HepG2 (cell line): ENCODE data around the gene PDLIM7.

Experiments used
- FOSL2 ChIP-seq: sonication (generic); formaldehyde crosslinking; IDR thresholded peaks from 2 replicates; pipeline ENCODE4 v1.4.0; 2020; ENCODE audit warnings: missing genetic modification reagents
- NCOR1 ChIP-seq: fragments of 200-600 bp; sonication (generic); IDR thresholded peaks from 2 replicates; pipeline ENCODE4 v1.7.0; 2017; ENCODE audit warnings: antibody characterized with exemption, low read length, borderline replicate concordance
- SALL2 ChIP-seq: sonication (generic); formaldehyde crosslinking; IDR thresholded peaks from 2 replicates; pipeline ENCODE4 v1.8.1; 2023; ENCODE audit warnings: mild to moderate bottlenecking, missing genetic modification reagents, inconsistent platforms
- TEAD2 ChIP-seq: sonication (generic); formaldehyde crosslinking; IDR thresholded peaks from 2 replicates; pipeline ENCODE4 v1.9.0; 2021; ENCODE audit warnings: missing genetic modification reagents
- ZBTB49 ChIP-seq: sonication (generic); formaldehyde crosslinking; IDR thresholded peaks from 2 replicates; pipeline ENCODE4 v1.4.0; 2020; ENCODE audit warnings: missing genetic modification reagents, borderline replicate concordance
- ZNF121 ChIP-seq: sonication (generic); formaldehyde crosslinking; IDR thresholded peaks from 2 replicates; pipeline ENCODE4 v1.5.0; 2020; ENCODE audit warnings: mild to moderate bottlenecking, missing genetic modification reagents
- ZNF33A ChIP-seq: sonication (generic); formaldehyde crosslinking; IDR thresholded peaks from 2 replicates; pipeline ENCODE4 v1.5.1; 2020; ENCODE audit warnings: missing genetic modification reagents, mild to moderate bottlenecking, moderate library complexity, borderline replicate concordance
- ZNF747 ChIP-seq: sonication (generic); formaldehyde crosslinking; IDR thresholded peaks from 2 replicates; pipeline ENCODE4 v1.8.1; 2023; ENCODE audit warnings: missing genetic modification reagents, mild to moderate bottlenecking, borderline replicate concordance
- ZNF781 ChIP-seq: sonication (generic); formaldehyde crosslinking; IDR thresholded peaks from 2 replicates; pipeline ENCODE4 v1.5.1; 2020; ENCODE audit warnings: borderline replicate concordance, mild to moderate bottlenecking, missing genetic modification reagents; ENCODE audit errors: not compliant biosample characterization
- TF ChIP-seq, protein P1 (sequence below): IDR thresholded peaks from 2 replicates; pipeline ENCODE4 v1.6.1; 2016
- TF ChIP-seq, protein P2 (sequence below), 2 experiments: IDR thresholded peaks; 2 replicates each; pipeline ENCODE4 v1.6.1; 2011 to 2012; ENCODE audit warnings: low read length in 2 of 2, borderline replicate concordance in 1 of 2, low read depth in 1 of 2, mild to moderate bottlenecking in 1 of 2, moderate library complexity in 1 of 2
- TF ChIP-seq, protein P3 (sequence below): sonication (generic); formaldehyde crosslinking; IDR thresholded peaks from 2 replicates; pipeline ENCODE4 v1.4.0; 2020; ENCODE audit warnings: missing genetic modification reagents

GRCh38 chr5:177454397-177455035, 42.9 kb downstream of the PDLIM7 start:
- TF ChIP-seq ZNF781 (no peak), ZNF121 (no peak), NCOR1 (no peak), ZNF747 (no peak), TEAD2 (CRISPR knock-in tag) (no peak), ZNF33A (CRISPR knock-in tag) (no peak), ZBTB49 (CRISPR knock-in tag) (no peak), SALL2 (CRISPR knock-in tag) (0 out of 2 replicates have a peak, but pooled peaks have one; percentile 4), FOSL2 (CRISPR knock-in tag) (peak; percentile 61)
- TF ChIP-seq, protein P1, sequence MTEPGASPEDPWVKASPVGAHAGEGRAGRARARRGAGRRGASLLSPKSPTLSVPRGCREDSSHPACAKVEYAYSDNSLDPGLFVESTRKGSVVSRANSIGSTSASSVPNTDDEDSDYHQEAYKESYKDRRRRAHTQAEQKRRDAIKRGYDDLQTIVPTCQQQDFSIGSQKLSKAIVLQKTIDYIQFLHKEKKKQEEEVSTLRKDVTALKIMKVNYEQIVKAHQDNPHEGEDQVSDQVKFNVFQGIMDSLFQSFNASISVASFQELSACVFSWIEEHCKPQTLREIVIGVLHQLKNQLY, result peak; percentile 40; the same call in 1 of the 2 replicates
- TF ChIP-seq, protein P2, sequence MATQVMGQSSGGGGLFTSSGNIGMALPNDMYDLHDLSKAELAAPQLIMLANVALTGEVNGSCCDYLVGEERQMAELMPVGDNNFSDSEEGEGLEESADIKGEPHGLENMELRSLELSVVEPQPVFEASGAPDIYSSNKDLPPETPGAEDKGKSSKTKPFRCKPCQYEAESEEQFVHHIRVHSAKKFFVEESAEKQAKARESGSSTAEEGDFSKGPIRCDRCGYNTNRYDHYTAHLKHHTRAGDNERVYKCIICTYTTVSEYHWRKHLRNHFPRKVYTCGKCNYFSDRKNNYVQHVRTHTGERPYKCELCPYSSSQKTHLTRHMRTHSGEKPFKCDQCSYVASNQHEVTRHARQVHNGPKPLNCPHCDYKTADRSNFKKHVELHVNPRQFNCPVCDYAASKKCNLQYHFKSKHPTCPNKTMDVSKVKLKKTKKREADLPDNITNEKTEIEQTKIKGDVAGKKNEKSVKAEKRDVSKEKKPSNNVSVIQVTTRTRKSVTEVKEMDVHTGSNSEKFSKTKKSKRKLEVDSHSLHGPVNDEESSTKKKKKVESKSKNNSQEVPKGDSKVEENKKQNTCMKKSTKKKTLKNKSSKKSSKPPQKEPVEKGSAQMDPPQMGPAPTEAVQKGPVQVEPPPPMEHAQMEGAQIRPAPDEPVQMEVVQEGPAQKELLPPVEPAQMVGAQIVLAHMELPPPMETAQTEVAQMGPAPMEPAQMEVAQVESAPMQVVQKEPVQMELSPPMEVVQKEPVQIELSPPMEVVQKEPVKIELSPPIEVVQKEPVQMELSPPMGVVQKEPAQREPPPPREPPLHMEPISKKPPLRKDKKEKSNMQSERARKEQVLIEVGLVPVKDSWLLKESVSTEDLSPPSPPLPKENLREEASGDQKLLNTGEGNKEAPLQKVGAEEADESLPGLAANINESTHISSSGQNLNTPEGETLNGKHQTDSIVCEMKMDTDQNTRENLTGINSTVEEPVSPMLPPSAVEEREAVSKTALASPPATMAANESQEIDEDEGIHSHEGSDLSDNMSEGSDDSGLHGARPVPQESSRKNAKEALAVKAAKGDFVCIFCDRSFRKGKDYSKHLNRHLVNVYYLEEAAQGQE (IDR thresholded peaks at IDR 0.05; ENCODE audit: borderline replicate concordance in 1 of 2, low read depth in 1 of 2, low read length in 2 of 2), result no peak
- TF ChIP-seq, protein P3, sequence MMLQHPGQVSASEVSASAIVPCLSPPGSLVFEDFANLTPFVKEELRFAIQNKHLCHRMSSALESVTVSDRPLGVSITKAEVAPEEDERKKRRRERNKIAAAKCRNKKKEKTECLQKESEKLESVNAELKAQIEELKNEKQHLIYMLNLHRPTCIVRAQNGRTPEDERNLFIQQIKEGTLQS (CRISPR knock-in tag), result peak; percentile 91
